NCI-H1105 treated with DMSO at 0.1 percent for 48 hours (cell line): ENCODE measurements around the gene TRAPPC8.
"Not testable (repeated sequence)": the region's sequence is repeated elsewhere in the genome, so short reads cannot be mapped to it uniquely, and the experiment has no call there.

Experiments
- DNase-seq: peaks from one replicate; lab custom pipeline; 2025; lab: John Stamatoyannopoulos, UW

TRAPPC8 gene, protein sequence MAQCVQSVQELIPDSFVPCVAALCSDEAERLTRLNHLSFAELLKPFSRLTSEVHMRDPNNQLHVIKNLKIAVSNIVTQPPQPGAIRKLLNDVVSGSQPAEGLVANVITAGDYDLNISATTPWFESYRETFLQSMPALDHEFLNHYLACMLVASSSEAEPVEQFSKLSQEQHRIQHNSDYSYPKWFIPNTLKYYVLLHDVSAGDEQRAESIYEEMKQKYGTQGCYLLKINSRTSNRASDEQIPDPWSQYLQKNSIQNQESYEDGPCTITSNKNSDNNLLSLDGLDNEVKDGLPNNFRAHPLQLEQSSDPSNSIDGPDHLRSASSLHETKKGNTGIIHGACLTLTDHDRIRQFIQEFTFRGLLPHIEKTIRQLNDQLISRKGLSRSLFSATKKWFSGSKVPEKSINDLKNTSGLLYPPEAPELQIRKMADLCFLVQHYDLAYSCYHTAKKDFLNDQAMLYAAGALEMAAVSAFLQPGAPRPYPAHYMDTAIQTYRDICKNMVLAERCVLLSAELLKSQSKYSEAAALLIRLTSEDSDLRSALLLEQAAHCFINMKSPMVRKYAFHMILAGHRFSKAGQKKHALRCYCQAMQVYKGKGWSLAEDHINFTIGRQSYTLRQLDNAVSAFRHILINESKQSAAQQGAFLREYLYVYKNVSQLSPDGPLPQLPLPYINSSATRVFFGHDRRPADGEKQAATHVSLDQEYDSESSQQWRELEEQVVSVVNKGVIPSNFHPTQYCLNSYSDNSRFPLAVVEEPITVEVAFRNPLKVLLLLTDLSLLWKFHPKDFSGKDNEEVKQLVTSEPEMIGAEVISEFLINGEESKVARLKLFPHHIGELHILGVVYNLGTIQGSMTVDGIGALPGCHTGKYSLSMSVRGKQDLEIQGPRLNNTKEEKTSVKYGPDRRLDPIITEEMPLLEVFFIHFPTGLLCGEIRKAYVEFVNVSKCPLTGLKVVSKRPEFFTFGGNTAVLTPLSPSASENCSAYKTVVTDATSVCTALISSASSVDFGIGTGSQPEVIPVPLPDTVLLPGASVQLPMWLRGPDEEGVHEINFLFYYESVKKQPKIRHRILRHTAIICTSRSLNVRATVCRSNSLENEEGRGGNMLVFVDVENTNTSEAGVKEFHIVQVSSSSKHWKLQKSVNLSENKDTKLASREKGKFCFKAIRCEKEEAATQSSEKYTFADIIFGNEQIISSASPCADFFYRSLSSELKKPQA (N-terminal part only)

DNA sequence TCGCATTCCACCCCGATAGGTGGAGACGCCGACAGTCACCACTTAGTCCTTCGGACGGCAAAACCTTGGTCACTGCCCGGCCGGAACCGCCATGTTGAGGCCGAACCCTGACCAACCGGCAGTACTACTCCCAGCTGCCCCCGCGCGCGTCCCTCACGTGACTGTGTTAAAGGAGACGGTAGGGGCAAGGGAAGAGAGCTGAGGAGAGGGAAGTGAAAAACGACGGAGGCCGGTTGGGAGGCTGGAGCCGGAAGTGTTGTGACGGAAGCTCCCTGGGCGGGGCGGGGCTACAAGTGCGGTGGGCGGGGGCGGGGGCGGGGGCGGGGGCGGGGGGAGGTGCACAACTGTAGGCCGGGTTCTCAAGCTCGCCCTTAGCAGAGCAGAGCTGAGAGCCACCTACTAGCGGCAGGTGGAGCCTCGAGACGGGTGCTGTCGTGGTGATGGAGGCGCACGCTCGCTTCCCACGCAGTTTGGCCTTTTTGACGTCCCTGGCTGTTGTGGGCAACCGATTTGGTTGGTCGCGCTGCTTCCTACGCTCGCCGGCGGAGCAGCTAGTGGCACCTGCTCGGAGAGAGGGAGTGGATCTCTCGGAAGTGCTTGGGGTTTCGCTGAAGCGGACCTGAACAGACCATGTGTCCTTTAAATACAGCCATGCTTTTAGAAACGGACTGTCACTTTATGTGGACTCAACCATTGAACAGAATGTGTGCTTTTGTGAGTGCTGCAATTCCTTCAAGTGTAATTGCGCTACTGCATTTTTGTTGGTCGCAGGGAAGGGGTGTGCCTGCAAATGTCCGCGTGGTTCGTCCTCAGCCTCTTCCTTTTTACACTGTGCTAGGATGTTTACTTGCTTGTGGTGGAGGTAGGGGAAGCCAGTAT lies at the start of gene TRAPPC8:
TRAPPC8 (minus strand) TSS at position 130 of the 879 bp plus-strand sequence. CDS start 364 bp downstream, outside the sequence.
- peak; percentile 98 for DNase-seq

DNA sequence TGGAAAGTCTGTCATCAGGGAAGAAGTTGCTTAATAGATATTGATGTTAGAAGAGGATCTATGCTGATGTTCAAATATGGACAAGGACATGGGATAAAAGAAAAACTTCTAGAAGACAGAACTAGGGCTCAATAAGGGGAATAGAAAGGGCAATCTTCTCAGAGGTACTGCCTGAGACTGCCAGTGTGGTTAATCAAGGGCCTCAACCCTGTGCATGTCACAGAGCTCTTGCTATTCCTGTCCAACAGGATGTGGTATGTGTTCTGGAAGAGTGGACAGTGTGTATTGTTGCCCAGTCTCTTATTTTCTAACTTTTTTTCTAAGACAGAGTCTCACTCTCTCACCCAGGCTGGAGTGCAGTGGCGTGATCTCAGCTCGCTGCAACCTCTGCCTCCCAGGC lies 47.9 kb upstream of the TRAPPC8 start:
- DNase-seq = no peak

DNA sequence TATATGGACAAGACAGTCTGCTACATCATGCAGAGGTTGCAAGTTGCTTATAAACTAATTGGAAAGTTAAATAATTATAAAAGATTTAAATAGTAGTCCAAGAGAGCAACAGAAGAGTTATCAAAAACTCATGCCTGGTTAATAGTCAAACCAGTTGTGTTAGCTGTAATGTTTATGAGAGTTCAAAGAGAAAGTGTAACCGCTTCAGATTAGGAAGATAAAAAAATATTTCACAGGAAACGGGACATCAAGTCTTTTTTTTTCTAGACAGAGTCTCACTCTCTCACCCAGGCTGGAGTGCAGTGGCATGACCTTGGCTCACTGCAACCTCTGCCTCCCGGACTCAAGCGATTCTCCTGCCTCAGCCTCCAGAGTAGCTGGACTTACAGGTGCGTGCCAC lies 41.0 kb upstream of the TRAPPC8 start:
- no peak for DNase-seq

DNA sequence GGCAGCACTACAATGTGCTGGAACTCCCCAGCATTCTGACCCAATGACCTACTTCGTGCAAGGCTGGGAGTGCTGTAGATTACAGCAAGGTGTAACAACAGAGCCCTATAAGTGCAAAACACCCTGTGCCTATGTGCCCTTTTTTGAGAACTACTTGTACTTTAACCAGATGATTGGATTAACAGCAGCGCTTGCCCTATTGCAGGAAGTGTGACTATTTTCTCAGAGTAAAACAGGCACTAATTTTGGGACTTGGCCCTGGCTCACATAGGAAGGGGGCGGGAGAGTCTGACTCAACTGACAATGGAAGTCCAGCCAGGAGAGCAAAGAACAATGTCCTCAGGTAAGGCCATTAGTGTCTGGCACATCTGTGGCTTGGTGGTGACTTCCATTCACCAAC lies 40.1 kb upstream of the TRAPPC8 start:
- DNase-seq = no peak

DNA sequence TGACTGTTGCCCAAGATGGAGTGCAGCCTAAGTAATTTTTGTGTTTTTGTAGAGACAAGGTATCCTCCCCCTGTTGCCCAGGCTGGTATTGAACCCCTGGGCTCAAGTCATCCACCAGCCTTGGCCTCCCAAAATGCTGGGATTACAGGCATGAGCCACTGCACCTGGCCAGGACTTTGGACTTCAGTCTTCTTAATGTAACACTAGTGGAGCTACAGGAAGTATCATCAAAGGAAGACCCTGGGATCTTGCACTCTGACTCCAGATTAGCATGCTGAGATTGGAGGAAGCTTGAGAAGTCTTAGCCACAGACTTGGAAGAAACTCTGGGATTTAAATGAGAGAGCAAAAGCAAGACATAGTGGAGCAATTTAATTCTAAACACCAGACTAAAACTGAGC lies 37.9 kb upstream of the TRAPPC8 start:
- no peak for DNase-seq

DNA sequence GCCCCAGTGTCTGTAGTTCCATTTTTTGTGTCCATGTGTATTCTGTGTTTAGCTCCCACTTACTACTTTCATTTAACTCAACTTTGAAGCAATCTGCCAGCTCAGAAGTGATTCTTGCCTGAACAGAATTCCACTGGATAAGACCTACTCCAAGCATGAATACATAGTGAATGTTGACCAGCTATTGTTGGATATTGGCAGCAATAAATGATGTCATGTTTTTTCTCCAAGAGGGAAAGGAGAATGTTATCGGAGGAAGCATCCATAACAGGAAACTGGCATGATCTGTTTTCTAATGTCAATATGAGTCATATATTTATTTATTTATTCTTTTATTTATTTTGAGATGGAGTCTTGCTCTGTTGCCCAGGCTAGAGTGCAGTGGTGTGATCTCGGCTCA lies 36.8 kb upstream of the TRAPPC8 start:
- no peak for DNase-seq

DNA sequence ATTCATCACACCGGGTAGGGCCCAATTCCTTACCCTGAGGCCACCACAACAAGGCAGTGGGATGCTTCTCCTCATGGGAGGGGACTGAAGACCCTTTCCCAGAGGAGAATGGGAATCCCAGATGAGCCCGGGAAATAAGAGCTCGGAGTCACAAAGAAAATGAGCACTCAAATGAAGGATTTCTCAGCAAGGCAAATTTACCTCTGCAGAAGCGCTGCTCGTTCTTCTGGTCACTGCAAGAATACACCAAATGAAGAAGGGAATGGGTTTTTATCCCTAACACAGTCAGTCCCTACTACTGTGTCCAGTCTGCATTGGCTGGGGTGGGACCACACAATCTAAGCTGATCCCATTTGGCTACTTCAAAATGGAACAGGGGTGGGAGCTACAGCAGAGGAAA lies 35.7 kb upstream of the TRAPPC8 start:
- DNase-seq = no peak

DNA sequence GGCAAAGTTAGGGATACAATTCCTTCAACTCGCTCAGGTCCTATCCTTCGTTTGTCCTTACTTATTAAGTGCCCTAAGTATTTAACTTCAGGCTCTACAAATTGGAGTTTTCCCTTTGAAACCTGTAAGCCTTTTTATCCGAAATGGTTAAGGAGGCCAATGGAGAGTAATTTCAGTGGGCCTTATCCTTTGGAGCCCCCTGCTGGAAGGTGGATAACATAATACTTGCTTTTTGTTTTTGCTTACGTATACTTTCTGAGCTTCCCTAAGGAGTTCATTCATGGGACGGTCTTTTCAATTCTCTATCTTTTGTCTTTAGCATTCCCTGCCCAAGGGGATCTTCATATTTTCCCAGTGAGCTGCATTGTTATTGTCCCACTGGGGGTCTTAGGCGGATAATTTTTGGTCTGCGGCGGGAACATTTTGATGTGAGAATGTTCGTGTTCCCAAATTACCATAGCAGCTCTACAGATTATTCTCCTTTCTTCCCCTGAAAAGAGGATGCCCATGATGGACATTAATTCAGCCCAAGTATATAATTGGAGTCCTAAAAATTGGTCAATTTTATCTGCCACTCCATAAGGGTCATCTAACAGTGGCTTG lies 34.4 kb upstream of the TRAPPC8 start:
- peak; percentile 21 for DNase-seq

DNA sequence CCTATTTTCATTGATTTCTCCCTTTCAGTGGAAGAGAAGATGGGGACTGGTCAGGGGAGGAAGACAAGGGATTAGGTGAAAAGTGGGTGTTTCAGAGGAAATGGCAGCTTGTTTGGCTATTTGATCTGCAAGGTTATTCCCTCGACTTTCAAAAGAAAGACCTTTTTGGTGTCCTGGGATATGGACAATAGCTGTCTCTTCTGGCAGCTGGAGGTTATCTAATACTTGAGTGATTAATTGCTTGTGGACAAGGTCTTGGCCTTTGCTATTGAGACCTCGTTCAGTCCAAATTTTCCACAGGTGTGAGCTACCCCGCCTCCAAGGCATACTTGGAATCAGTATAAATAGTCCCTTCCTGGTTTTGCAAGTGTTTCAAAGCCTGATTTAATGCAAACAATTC lies 33.3 kb upstream of the TRAPPC8 start:
- no peak for DNase-seq

DNA sequence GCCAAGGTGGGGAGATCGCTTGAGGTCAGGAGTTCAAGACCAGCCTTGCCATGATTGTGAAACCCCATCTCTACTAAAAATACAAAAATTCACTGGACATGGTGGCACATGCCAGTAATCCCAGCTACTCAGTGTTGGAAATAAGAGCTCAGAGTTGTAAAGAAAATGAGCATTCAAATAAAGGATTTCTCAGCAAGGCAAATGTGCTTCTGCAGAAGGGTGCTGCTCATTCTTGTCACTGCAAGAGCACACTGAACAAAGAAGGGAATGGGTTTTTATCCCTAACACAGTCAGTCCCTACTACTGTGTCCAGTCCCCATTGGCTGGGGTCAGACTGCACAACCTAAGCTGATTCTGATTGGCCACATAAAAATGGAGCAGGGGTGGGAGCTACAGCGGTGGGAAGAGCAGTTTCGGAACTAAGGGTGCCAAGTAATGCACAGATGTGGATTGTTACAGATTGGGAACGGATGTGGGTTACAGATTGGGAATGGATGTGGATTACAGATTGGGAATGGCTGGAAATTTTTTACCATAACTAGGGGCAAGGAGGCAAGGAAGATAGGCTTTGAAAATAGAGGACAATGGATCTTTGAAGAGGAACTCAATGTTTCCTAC lies 31.1 kb upstream of the TRAPPC8 start:
- no peak for DNase-seq

DNA sequence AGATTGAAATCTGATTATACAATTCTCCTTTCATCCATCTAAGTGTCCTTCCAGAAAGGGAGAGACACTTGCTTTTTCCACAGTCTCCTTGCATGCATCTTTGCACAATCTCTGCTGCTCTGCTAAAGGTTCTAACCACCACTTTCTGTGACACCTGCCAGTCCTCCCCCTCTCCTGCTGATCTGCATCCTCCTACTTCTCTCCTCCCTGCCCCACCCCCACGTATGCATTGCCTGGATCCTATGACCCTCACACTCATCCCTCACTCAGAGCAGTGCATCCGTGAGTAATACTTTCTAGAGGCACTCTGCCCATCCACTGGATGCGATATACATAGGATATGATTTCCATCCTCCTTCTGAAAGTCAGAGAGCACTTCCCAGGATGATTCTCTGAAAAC lies 27.7 kb upstream of the TRAPPC8 start:
- no peak for DNase-seq

DNA sequence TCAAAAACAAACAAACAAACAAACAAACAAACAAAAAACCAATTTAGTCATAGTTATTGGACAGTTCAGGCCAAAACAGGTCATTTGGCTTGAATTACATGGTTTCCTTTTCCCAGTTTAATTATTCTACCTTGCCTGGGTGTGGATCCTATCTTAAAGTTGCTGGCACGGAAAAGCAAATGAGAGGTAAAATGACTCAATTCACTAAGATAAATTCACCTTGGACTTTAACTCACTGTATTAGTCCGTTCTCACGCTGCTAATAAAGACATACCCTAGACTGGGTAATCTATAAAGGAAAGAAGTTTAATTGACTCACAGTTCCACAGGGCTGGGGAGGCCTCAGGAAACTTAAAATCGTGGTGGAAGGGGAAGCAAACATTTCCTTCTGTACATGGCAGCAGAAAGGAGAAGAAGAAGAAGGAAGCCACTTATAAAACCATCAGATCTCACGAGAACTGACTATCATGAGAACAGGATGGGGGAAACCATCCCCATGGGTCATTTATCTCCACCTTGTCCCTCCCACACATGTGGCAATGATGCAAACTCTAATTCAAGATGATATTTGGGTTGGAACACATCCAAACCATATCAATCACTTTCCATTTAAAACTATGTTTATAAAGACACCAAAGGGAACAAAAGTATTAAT lies 22.5 kb upstream of the TRAPPC8 start:
- DNase-seq = no peak

DNA sequence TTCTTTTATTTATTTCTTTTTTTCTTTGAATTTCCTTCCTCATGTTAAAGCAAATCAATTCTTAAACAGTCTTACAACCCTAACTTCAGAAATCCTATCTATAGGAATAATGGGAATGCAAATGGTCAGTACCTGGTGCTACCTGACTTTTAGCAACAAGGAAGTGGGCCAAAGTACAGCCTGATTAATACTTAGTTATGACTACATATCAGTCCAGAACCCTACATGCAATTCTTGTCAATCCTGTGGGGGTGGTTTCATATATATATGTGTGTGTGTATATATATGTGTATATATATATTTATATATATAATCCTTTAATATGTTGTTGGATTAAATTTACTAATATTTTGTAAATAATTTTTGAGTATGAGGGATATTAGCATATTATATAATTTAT lies 14.8 kb upstream of the TRAPPC8 start:
- no peak for DNase-seq

DNA sequence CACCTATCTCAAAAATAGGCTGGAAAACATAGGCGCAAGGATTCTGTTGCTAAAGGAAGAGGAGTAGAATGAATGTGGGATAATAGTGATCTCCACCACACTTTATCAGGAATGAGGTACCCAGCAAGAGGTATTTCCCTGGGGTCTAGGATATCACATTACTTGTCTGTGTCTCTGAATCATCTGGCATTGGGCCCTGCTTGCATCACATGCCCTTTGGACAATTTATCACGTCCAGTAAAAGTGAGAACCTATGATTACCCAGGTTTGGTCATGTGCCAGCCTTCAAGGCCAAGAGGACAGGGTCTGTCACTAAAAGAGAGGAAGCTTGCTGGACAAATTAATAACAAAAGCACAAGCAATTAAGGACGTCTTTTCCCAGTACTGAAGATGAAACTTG lies 11.4 kb upstream of the TRAPPC8 start:
- no peak for DNase-seq

DNA sequence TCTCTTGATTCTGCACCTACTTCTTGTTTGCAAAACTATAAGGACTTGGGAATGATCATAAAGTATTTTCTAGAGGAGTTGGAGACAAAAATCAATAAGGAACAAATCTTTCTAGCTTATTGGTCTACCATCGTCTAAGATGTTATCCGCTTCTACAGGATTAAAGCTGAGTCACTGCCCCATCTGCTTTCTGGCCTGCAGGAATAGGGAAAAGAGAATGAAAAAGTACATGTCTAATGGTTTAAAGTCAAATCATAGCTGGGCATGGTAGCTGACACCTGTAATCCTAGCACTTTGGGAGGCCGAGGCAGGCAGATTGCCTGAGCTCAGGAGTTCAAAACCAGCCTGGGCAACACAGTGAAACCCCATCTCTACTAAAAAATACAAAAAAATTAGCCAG lies 10.8 kb upstream of the TRAPPC8 start:
- not testable (repeated sequence) for DNase-seq

DNA sequence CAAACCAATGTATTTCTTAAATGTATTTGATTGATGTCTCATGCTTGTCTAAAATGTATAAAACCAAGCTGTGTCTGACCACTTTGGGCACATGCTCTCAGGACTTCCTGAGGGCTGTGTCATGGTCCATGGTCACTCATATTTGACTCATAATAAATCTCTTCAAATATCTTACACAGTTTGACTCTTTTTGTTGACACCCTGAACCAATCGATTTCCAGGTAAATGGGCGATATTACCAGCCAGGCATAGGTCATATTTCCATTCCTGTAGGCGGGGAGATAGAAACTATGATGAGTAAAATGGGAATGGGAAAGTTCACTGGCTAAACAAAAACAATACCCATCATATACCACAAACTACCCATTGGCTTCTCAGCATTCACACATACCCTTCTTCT lies 9.3 kb upstream of the TRAPPC8 start:
- no peak for DNase-seq

DNA sequence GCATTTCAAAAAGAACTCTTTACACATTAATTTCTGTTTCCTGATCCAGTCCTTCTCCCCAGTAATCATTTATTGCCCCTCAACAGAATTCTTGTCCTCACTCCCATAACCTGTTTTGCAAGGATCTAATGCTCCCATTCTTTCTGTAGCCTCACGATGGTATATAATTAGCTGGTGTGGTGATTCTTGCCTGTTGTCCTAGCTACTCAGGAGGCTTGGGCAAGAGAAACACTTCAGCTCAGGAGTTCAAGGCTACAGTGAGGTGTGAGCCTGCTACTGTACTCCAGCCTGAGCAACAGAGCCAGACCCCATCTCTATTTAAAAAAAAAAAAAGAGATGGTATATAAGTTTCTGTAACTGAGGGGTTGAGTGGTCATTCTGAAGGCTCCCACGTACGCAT lies 7.7 kb upstream of the TRAPPC8 start:
- DNase-seq = no peak

DNA sequence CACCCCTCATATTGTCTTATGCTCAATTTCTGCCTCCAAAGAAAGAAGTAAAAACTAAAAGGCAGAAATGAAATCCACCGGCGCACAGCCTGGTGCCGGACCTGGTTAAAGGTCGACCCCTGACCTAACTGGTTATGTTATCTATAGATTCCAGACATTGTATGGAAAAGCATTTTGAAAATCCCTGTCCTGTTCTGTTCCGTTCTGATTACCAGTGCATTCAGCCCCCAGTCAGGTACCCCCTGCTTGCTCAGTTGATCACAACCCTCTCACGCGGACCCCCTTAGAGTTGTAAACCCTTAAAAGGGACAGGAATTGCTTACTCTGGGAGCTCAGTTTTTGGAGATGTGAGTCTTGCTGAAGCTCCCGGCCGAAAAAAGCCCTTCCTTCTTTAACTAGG lies 5.4 kb upstream of the TRAPPC8 start:
- not testable (repeated sequence) for DNase-seq

DNA sequence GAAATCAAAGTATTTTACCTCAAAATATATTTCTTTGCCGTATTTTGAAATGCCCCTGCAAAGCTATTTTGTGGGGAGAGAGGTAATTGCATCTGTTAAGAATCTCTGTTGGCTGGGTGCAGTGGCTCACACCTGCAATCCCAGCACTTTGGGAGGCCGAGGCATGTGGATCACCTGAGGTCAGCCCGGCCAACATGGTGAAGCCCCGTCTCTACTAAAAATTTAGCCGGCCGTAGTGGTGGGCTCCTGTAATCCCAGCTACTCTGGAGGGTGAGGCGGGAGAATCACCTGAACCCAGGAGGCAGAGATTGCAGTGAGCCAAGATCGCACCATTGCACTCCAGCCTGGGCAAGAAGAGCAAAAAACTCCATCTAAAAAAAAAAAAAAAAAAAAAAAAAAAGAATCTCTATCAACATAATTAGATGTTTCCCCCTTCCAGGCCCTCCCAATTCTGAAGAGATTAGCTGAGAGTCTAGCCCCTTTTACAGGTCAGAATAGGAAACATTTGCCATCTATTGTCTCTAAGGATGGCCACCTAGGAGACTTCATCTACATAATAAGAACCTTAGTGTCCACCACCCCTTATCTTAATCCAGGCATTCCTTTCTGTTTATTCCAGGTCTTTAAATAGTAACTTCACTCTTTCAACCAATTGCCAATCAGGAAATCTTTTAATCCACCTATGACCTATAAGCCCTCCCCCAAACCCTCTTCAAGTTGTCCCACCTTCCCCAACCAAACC lies 3.5 kb upstream of the TRAPPC8 start:
- DNase-seq = no peak
